WI38 (cell line): ENCODE measurements around the gene TMEM184A.

Source experiments
- H3K4me3 ChIP-seq: 2 replicates; pipeline ENCODE4 v1.5.1; 2011; ENCODE audit warnings: low read depth, mild to moderate bottlenecking, control low read depth, low read length
- TF ChIP-seq, protein P1 (sequence below): IDR thresholded peaks from 2 replicates; pipeline ENCODE4 v1.5.1; 2012; ENCODE audit warnings: low read depth, mild to moderate bottlenecking, control low read depth, low read length

Gene TMEM184A

DNA sequence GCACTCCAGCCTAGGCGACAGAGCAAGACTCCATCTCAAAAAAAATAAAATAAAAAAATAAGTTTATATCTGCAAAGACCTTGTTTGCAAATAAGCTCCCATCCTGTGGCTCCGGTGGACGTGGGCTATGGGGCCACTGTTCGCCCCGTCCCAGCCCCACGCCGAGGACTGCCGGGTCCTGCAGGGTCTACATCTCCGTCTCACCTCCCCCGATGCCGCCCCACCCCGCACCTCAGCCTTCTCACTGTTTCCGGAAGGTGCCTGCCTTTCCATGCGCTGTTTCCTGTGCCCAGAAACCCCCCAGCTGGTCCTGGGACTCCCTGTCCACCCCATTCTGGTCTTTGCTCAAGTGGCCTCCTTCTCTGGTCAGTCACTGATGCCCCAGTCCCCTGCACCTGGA is 46.8 kb downstream of the TMEM184A start:
- TF ChIP-seq, protein P1, sequence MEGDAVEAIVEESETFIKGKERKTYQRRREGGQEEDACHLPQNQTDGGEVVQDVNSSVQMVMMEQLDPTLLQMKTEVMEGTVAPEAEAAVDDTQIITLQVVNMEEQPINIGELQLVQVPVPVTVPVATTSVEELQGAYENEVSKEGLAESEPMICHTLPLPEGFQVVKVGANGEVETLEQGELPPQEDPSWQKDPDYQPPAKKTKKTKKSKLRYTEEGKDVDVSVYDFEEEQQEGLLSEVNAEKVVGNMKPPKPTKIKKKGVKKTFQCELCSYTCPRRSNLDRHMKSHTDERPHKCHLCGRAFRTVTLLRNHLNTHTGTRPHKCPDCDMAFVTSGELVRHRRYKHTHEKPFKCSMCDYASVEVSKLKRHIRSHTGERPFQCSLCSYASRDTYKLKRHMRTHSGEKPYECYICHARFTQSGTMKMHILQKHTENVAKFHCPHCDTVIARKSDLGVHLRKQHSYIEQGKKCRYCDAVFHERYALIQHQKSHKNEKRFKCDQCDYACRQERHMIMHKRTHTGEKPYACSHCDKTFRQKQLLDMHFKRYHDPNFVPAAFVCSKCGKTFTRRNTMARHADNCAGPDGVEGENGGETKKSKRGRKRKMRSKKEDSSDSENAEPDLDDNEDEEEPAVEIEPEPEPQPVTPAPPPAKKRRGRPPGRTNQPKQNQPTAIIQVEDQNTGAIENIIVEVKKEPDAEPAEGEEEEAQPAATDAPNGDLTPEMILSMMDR = no peak
- H3K4me3 ChIP-seq = no peak overlapping the region

DNA sequence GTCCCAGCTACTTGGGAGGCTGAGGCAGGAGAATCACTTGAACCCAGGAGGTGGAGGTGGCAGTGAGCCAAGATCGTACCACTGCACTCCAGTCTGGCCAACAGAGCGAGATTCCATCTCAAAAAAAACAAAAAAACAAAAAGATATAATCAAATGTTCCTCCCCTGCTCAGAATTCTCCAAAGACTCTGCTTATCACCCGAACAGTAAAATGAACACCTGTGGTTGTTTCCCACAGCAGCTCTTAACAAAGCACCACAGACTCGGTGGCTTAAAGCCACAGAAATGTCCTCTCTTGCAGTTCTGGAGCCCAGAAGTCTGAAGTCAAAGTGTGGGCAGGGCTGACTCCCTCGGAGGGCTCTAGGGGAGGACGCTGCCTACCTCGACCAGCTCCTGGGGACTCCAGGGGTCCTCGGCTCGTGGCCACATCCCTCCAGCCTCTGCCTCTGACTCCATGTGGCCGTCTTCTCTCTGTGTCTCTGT is 47.7 kb downstream of the TMEM184A start:
- TF ChIP-seq, protein P1 = no peak
- H3K4me3 ChIP-seq = no peak overlapping the region

DNA sequence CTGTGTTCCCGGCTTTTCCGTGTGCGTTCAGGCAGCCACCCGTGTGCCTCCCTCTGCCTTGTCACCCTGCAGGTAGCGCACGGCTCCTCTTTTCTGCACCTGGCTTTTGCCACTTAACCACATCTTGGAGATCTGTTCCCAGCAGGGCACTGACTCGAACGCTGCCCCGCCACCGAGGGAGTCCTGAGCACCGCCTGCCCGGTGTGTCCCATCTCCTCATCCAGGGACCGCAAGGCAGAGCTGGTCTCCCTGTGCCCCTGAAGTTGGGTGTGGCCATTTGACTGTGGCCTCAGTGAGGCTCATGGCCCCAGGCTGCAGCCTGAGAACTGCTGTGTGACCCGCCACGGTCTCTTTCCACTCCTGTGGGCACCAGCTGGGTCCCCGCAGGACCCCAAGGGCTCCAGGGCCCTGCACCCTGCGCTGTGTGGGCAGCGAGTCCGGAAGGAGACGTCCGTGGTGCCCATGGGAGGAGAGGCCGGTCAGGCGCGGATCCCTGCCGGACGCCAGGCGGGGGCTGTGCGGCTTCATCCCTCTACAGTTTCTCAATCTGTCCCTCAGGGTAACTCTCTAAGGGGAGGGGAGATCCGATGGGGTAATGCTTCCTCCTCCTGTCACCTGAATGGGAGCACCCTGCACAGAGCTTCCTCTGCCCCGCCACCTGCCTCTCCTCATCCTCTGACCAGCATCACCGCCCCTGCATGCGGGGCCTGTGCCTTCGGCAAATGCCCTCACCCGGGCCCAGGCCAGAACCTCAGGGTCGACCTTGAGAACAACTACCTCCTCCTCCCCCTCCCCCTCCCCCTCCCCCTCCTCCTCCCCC is 50.1 kb downstream of the TMEM184A start:
- TF ChIP-seq, protein P1 = no peak
- H3K4me3 ChIP-seq = no peak overlapping the region

- peak within 1 kb of the TSS; percentile 95 for H3K4me3 ChIP-seq
- TF ChIP-seq, protein P1 = peak; percentile 55; the same call in 1 of the 2 replicates
Measured at GRCh38 chr7:1503816-1504775, 51.9 kb downstream of the TMEM184A start, which contains the start of gene INTS1. TSS of gene INTS1 (minus strand) at chr7:1504389. CDS start at chr7:1503960, 429 bp downstream.

DNA sequence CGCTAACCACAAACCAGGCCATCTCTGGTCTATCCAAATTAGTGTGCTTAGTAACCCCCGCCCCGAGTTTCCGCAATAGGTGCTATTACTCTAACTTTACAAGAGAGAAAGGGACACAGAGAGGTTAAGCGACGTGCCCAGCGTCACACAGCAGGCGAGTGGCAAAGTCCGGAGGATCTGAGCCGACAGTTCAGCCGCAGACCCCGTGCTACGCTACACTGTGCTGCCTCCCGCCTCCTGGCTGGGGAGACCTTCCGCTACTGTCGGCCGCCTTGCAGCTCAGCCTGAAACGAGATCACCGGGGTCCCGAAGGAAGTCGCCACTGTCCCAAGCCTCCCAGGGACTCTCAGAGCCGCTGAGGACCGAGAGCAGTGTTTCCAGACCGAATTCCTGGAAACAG is 52.6 kb downstream of the TMEM184A start:
- peak overlapping the region; percentile 95 for H3K4me3 ChIP-seq
- TF ChIP-seq, protein P1 = no peak

- TF ChIP-seq, protein P1 = no peak
Measured at GRCh38 chr7:1502845-1503244, 53.2 kb downstream of the TMEM184A start.

More at GRCh38 chr7:1502845-1503244, 53.2 kb downstream of the TMEM184A start:
- peak overlapping the region; percentile 95 for H3K4me3 ChIP-seq
